22Rv1 (cell line): Measurements from ENCODE around the gene CFTR.

Experiments
- H3K27ac ChIP-seq: fragments of 450-650 bp; 2 replicates; pipeline ENCODE4 v1.5.1; 2017
- CTCF ChIP-seq: fragments of 450-650 bp; IDR thresholded peaks from 2 replicates; pipeline ENCODE4 v1.5.1; 2017; ENCODE audit warnings: mild to moderate bottlenecking
- ZFX ChIP-seq: fragments of 450-650 bp; IDR thresholded peaks from 2 replicates; pipeline ENCODE4 v1.6.1; 2017; ENCODE audit warnings: antibody characterized with exemption, borderline replicate concordance

Gene CFTR

GRCh38 chr7:117479225-117480054 lies at the start of gene CFTR:
Gene CFTR (plus strand): TSS chr7:117480025. CDS start chr7:117480095, 70 bp downstream.
- no peak within 1 kb of the TSS for H3K27ac ChIP-seq
- TF ChIP-seq CTCF (no peak), ZFX (no peak)

- TF ChIP-seq ZFX, result no peak
- no peak for TF ChIP-seq CTCF
- no peak overlapping the region for H3K27ac ChIP-seq
Measured at GRCh38 chr7:117435475-117436043, 44.3 kb upstream of the CFTR start.

GRCh38 chr7:117444646-117445045 lies 35.2 kb upstream of the CFTR start:
- TF ChIP-seq ZFX, result no peak
- no peak for TF ChIP-seq CTCF
- no peak overlapping the region for H3K27ac ChIP-seq

GRCh38 chr7:117445206-117445605 lies 34.6 kb upstream of the CFTR start:
- no peak overlapping the region for H3K27ac ChIP-seq
- no peak for TF ChIP-seq CTCF
- no peak for TF ChIP-seq ZFX

- no peak overlapping the region for H3K27ac ChIP-seq
- TF ChIP-seq ZFX (no peak), CTCF (no peak)
Measured at GRCh38 chr7:117446220-117446815, 33.5 kb upstream of the CFTR start.

GRCh38 chr7:117448655-117449054 lies 31.2 kb upstream of the CFTR start:
- TF ChIP-seq ZFX (no peak), CTCF (no peak)
- H3K27ac ChIP-seq, result no peak overlapping the region
